GM19455 (cell line): ENCODE results near the gene GABRA6.
A peak's percentile ranks its signal among the peaks of the same experiment; 100 is the strongest.
"Not testable (repeated sequence)": the region's sequence is repeated elsewhere in the genome, so short reads cannot be mapped to it uniquely, and the experiment has no call there.

Experiments used
- ATAC-seq: cut with Tn5 transposase; IDR thresholded peaks from one replicate; pipeline ENCODE4 v1.9.1; 2021; ENCODE audit not compliant: unreplicated experiment

The GABRA6 gene

GRCh38 chr5:161685461-161685860 is at the start of gene GABRA6:
Gene GABRA6, plus strand, starts transcription at chr5:161685721. Its CDS starts 269 bp downstream, at chr5:161685990.
- no peak for ATAC-seq

GRCh38 chr5:161637591-161637990 is 47.9 kb upstream of the GABRA6 start:
- ATAC-seq: no peak

- ATAC-seq: no peak
Measured at GRCh38 chr5:161641444-161641843, 44.1 kb upstream of the GABRA6 start.

GRCh38 chr5:161645264-161645663 is 40.3 kb upstream of the GABRA6 start:
- ATAC-seq: no peak

GRCh38 chr5:161651926-161652325 is 33.6 kb upstream of the GABRA6 start:
- ATAC-seq: not testable (repeated sequence)

- no peak for ATAC-seq
Measured at GRCh38 chr5:161660806-161661205, 24.7 kb upstream of the GABRA6 start.

GRCh38 chr5:161663431-161663830 is 22.1 kb upstream of the GABRA6 start:
- no peak for ATAC-seq

- ATAC-seq: peak; percentile 87
Measured at GRCh38 chr5:161676103-161676502, 9.4 kb upstream of the GABRA6 start.

- no peak for ATAC-seq
Measured at GRCh38 chr5:161686149-161686548, 628 bp downstream of the GABRA6 start.

- no peak for ATAC-seq
Measured at GRCh38 chr5:161686881-161687280, 1.4 kb downstream of the GABRA6 start.

GRCh38 chr5:161687316-161687715 is 1.8 kb downstream of the GABRA6 start:
- ATAC-seq: no peak

- no peak for ATAC-seq
Measured at GRCh38 chr5:161691911-161692310, 6.4 kb downstream of the GABRA6 start.

- no peak for ATAC-seq
Measured at GRCh38 chr5:161697001-161697400, 11.5 kb downstream of the GABRA6 start.

- ATAC-seq: no peak
Measured at GRCh38 chr5:161700065-161700464, 14.5 kb downstream of the GABRA6 start.

GRCh38 chr5:161703528-161703927 is 18.0 kb downstream of the GABRA6 start:
- ATAC-seq: no peak

- ATAC-seq: no peak
Measured at GRCh38 chr5:161707382-161707781, 21.9 kb downstream of the GABRA6 start.

- no peak for ATAC-seq
Measured at GRCh38 chr5:161709239-161709638, 23.7 kb downstream of the GABRA6 start.

- ATAC-seq: no peak
Measured at GRCh38 chr5:161713042-161713441, 27.5 kb downstream of the GABRA6 start.

GRCh38 chr5:161719157-161719556 is 33.6 kb downstream of the GABRA6 start:
- ATAC-seq: no peak

GRCh38 chr5:161720460-161720859 is 34.9 kb downstream of the GABRA6 start:
- no peak for ATAC-seq

- ATAC-seq: no peak
Measured at GRCh38 chr5:161734741-161735140, 49.2 kb downstream of the GABRA6 start.

- no peak for ATAC-seq
Measured at GRCh38 chr5:161740433-161740832, 54.9 kb downstream of the GABRA6 start.

- ATAC-seq: no peak
Measured at GRCh38 chr5:161744276-161744675, 58.8 kb downstream of the GABRA6 start.

GRCh38 chr5:161745392-161745791 is 59.9 kb downstream of the GABRA6 start:
- no peak for ATAC-seq
